Hindlimb muscle (tissue), 1 donor: ENCODE results near the gene HEATR5A. TPM values are rescaled to one million over a fixed set of nuclear protein-coding genes. Genes with fewer than 3 reads are reported as not detected.
A peak's percentile ranks its signal among the peaks of the same experiment; 100 is the strongest.

Experiments used
- DNase-seq: peaks from one replicate; pipeline ENCODE4 v3.0.0-alpha.2; 2013
- polyA plus RNA-seq: library from polyadenylated mRNA; unstranded; fragments of 120-200 nt; gene quantifications from one replicate; pipeline ENCODE4 v1.2.1, GENCODE V29; 2013; ENCODE audit not compliant: insufficient read length

HEATR5A gene
- polyA plus RNA-seq, 1 donor = 16.0 TPM

GRCh38 chr14:31425905-31426304 lies 5.6 kb upstream of the HEATR5A start:
- no peak for DNase-seq

GRCh38 chr14:31421200-31421599 lies 850 bp upstream of the HEATR5A start:
- no peak for DNase-seq

DNA sequence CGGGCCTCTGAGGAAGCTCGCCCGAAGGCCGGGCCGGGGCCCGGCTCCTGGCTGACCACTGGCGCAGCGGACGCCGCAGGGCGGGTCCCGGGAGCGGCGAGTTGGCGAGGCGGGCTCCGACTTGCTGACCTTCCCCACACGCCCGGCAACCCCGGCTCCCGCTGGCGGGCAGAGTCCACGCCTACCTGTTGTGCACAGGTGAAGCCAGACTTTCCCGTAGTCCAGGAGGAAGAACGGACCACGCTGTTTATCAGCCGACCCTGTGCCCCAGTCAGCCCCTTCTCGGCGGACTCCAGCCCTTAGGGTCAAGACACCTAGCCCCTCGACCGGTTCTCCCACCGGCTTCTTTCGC lies 407 bp downstream of the HEATR5A start:
- DNase-seq = peak; percentile 47

DNA sequence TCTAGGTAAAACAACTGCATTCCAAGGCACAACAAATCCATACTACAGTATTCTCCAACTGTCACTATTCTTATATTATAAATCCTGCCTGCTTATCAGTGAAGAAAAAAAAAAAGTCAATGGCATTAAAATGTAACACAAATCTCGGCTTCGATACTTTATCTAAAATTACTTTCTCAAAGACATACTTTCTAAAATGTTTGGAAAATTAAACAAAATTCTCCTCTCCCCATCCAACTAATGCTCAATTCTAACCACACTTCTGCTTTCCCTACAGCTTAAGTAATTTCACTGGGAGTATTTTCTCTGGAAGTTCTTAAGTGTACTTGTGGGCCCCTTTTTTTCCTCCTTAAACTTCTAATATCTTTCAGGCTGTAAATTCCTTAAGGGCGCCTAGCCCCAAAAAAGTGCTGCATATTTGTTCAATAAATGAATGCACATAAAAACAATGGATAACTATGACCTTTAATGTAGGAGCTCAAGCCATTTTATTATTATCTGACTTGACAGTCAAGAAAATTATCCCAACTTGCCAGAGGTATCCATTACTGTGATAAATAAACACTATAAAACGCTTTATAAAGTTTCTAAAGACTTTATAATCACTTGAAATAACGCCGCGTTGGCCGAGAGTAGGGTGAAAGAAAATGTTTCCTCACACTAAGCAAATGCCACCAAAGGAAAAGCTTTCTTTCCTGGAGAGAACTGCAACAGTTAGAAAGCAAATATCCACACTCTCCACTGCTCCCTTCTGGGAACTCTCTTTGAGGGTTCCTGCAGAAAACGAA lies 977 bp downstream of the HEATR5A start:
- DNase-seq = no peak

GRCh38 chr14:31418440-31418839 lies 1.9 kb downstream of the HEATR5A start:
- DNase-seq = no peak

DNA sequence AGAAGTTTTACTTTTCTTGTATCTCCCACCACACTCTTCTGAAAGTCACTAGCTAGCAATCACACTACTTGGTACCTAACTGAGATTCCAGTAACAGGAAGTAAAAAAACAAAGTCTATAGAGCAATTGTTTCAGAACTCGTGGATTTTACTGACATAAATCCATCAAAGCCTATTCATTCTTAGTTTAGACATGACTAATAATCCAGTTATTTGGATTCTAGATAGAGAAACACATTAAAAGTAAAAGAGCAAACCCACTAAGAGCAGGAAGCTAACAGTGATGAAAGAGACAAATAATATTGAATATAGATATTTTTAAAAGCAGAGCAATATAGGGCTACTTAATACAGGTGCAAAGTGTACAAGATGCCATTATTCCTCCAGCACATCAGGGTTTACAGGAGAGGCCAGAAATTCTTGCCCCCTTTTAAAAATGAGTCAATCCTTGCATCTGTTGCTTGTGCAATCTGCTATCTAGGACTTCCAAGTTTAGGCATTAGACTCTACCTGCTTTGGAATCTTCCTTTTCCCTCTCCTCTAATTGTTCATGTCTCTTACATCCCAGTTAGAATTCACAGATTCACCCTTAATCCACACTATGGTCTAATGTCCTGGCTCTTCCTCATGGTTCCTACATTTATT lies 6.0 kb downstream of the HEATR5A start:
- DNase-seq = no peak

- no peak for DNase-seq
Observed at GRCh38 chr14:31411218-31411727, 9.1 kb downstream of the HEATR5A start.

- no peak for DNase-seq
Observed at GRCh38 chr14:31410048-31410650, 10.2 kb downstream of the HEATR5A start.

DNA sequence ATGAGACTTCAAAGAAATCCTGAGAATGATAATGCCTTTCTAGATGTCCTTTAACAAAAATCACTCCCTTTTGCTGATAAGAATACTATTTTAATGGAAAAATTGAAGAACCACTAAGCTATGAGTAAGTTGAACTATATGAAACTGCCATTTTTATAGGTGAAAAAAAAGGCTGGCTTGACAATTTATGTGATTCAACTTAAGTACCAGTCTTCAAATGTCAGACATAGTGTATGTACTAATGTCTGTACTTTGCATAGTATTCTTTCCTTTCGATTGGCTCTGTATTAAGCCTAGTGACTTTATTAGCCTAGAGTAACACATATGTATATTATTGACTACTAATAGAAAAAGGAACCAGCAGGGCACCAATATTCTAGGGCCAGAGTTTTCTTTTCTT lies 11.9 kb downstream of the HEATR5A start:
- no peak for DNase-seq

DNA sequence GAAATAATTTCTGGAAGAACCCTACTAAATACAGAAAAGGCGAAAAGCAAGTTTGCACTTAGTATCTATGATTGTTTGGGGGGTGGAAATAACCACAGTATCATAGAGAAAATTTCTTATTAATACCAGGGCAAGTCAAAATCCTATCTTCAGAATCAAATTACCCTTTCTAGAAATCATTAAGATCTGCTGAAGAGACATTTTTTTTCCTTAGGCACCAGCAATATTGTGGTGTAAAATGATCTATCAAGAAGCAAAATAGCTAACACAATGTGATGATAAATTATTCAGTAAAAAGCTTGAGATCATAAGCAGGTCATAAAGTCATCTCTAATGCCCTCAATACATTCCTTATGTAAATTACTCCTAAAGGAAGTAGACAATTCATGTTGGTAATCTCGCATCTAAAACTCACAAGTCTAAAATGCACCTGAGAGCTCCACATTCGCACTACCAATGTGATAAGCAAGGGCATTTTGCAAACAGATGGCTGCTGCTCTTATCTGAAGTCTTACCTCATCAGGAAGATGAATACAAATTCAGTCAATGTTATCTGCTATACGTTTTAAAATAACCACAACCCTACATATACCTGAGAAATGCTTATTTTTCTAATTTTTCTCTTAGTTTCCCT lies 14.6 kb downstream of the HEATR5A start:
- DNase-seq = no peak

GRCh38 chr14:31405106-31405505 lies 15.2 kb downstream of the HEATR5A start:
- no peak for DNase-seq

DNA sequence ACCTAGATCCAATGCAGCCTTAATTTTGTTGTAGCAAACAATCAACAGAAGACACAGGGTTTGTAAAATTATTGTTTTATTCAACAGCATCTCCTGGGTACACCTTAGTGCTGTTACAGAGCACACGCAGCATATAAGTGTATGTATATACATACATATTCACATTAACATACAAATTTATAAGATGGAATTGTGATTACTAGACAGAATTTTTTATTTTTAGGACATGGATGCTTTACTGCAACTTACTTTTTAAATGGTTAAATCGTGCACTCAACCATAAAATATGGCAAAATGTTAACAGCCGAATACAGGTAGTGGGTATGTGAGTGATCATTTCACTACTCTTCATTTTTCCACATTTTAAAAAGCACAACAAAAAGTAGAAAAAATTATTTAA lies 16.6 kb downstream of the HEATR5A start:
- DNase-seq = no peak

- no peak for DNase-seq
Observed at GRCh38 chr14:31402764-31403439, 17.4 kb downstream of the HEATR5A start.

DNA sequence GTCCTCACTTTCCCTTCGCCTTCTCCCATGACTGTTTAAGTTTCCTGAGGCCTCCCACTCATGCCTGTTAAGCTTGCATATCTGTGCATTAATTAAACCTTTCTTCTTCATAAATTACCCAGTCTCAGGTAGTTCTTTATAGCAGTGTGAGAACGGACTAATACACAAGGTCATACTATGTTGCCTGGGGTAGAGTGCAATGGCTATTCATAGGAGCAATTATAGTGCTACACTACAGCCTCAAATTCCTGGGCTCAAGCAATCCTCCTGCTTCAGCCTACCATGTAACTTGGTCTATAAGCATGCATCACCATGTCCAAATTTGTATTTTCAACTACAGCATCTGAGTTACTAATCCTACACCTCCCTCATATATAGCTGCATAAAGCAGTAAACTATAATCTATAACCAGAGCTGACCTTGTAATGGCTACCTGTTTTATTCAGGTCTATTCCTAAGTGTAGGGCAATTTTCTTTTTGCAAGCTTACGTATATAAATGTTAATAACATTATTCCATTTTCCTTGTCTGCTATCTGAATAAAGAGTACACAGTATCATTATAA lies 18.9 kb downstream of the HEATR5A start:
- DNase-seq = no peak

GRCh38 chr14:31400031-31400638 lies 20.2 kb downstream of the HEATR5A start:
- DNase-seq = no peak

- no peak for DNase-seq
Observed at GRCh38 chr14:31395572-31396205, 24.7 kb downstream of the HEATR5A start.

DNA sequence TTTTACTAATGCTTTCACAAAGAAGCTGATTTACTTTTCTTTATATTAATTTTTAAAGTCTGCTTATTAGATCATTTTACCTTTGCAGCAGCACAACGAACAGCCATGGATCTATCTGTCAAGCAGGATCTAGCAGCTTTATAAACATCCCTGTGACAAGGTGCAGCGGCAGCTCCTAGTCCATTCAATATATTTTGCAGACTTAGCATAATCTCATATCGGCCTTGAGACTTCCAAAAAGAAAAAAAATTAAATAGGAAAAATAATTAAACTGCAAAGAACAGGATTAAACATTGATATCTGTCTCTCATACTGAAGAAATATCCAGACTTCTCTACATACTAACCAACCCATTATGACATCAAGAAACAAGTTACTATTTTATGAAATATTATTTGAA lies 25.2 kb downstream of the HEATR5A start:
- no peak for DNase-seq

- DNase-seq = no peak
Observed at GRCh38 chr14:31391977-31392503, 28.3 kb downstream of the HEATR5A start.

DNA sequence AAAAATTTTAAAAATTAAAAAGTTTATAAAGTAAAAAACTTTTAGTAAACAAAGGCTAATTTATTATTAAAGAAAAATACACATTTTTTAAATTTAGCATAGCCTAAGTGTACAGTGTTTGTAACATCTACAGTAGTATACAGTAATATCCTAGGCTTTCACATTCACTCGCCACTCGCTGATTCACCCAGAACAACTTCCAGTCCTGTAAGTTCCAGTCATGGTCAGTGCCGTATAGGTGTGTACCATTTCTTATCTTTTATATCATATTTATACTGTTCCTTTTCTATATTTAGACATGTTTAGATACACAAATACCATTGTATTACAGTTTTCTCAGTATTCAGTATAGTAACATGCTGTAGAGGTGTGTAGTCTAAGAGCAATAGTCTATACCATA lies 28.9 kb downstream of the HEATR5A start:
- no peak for DNase-seq

GRCh38 chr14:31389946-31390345 lies 30.4 kb downstream of the HEATR5A start:
- DNase-seq = no peak
